NCI-H774 (cell line): Measurements from ENCODE around the gene GIPC1.
"Not testable (repeated sequence)": the region's sequence is repeated elsewhere in the genome, so short reads cannot be mapped to it uniquely, and the experiment has no call there.

ENCODE experiments used
- DNase-seq: peaks from one replicate; lab custom pipeline; 2025; lab: John Stamatoyannopoulos, UW

GIPC1 gene

DNA sequence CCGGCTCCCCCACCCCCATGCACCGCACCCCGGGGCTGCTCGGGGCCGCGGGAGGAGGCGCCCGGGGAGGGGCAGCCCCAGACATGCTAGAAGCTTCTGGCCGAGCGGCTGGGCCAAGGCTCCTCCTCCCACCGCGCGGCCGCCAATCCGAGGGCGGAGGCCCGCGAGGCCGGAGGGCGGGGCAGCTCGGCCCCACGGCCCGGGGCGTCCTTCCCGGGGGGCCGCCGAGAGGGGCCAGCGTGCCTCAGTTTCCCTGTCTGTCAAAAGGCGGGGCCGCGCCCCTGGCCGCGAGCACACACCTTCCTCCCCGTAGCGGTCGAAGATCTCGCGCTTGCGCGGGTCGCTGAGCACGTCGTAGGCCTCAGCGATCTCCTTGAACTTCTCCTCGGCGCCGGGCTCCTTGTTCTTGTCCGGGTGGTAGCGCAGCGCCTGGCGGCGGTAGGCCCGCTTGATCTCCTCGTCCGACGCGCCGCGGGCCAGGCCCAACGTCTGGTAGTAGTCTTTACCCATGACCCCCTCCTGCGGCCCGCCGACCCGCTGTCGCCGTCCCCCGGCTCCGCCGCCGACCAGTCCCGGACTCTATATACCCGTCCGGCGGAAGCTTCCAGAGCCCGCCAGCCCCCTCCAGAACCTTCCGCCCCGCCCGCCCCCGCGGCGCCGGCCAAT lies 22.0 kb upstream of the GIPC1 start, which contains the start of gene DNAJB1:
DNAJB1 (minus strand) TSS at position 558 of the 666 bp plus-strand sequence; CDS start at position 510, 48 bp downstream.
- peak; percentile 54 for DNase-seq

DNA sequence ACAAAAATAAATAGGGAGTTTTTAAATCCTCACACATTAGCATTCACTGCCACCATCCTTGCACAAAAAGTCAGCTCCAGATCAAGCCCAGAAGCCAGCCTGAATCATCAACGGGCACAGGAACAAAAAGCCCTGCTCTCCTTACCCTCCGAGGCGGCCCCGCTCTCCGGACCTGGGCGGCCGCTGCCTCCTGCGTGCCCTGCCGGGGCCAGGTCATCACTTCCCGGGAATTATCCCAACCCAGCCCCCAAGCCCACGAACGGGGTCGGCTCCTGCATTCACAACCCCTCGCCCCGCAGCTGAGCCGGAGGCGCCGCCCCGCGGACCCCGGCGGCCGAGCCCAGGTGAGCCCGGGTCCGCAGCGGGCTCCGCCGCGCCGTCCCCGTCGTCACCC lies 21.5 kb upstream of the GIPC1 start:
- DNase-seq: no peak

DNA sequence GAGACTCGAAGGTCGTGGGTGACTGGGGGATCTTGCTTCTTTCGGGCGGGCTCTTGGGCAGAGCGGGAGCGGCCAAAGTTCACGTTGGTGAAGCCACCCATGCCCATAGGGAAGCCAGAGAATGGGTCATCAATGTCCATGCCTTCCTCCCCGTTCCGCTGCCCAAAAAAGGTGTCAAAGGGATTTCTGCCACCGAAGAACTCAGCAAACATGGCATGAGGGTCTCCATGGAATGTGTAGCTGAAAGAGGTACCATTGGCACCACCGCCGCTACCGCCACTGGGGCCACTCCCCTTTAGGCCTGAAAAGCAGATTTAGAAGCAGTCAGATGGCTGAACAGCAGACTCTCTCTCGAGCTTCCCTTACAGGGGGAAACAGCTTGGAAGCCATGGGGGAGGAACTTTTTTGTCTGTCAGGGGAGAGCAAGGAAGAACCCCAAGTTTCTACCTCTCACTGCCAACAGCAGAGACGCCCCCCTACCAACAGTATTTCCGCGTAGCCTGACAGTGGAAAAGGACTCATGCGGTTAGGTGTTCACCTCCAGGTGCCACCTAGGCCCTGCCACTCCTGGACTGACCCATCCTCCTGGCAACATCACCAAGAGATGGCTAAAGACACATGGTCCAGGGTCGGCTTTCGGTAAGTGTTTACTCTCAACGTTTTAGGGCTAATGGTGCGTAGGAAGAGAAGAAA lies 21.0 kb upstream of the GIPC1 start:
- DNase-seq: no peak

DNA sequence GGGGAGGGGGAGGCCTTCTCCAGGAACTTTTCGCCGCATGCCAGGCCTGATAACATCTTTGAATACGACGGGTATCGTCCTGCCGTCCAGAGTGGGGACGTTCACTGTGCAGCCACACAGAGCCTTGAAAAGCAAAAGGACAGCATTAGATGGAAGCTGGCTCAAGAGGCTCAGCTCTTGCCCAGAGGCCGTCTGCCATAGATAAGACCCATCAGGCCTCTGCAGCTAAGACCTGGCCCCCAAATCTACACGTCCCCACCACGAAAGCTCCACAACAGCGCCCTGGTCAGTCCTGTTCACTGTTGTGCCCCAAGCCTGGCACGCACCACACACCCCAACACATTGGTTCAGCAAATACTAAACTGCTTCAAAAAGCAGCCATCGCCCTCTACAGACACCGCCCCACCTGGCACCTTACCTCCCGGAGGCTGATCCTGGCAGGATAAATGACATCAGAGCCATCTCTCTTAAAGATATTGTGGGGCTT lies 20.2 kb upstream of the GIPC1 start:
- DNase-seq: no peak

DNA sequence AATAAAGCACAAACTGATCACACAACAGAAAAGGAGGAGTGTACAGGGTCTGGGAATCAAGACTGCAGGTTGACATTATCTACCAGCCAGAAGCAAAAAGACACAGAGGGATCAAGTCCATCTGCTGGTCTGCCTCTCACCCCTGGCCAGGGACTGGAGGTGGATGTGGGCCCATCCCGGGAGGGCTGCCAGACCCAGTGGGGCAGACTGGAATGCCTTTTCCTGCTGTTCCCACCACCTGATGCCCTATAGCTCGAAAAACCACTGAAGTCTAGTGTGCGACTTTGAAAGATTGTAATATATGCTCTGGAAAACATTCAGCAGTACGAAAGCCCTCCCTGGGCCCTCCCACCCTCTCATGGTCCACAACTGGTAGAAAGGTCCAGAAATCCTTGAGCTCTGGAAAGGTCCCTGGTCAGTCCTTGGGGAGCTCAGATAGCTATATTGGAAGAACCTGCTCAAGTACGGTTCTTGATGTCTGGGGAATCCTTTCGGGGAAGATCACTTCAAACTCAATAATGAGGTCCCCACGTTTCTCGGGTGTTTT lies 19.6 kb upstream of the GIPC1 start:
- DNase-seq: no peak

DNA sequence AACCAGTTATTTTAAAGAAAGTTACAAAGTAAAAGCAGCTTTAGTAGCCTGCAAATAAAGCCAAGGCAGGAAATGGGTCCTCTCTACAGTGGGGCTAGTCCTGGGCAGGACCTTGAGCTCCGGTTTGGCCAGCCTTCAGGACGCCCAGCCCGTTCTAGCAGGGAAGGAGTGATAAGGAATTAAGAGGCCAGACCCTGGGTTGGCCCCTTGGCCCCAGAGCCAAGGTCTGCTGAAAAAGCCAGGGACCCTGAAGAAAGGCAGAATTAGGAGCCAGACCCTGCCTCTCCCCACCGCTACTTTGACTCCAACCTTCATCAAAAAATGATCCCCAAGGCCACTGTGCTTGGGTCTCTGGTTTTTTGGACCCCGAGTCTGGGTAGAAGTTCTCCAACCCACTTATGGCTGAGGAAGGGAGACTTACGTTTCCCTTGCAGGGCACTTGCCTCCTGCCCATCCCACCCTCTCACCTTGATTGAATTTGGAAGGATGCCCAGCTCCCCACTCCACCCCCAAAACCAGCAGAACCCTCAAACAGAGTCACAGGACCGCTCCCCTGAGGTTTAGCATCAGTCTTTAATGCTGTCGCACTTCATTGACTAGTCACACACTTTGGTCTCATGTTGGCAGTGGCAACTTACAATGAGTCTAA lies 18.4 kb upstream of the GIPC1 start:
- no peak for DNase-seq

DNA sequence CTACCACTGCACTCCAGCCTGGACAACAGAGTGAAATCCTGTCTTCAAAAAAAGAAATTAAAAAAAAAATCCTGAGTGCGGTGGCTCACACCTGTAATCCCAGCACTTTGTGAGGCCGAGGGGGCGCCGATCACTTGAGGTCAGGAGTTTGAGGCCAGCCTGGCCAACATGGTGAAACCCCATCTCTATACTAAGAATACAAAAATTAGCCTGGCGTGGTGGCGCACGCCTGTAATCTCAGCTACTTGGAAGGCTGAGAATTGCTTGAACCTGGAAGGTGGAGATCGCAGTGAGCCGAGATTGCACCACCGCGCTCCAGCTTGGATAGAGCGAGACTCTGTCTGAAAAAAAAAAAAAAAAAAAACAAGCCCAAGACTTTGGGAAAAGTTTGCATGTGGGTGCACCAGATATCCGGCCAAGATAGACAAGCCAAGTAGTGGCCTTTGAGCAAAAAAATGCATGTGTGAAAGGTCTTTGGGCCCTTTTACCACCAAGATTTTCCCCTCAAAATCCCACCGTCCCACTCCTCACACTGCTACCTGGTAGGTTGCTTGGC lies 16.6 kb upstream of the GIPC1 start:
- DNase-seq: no peak

DNA sequence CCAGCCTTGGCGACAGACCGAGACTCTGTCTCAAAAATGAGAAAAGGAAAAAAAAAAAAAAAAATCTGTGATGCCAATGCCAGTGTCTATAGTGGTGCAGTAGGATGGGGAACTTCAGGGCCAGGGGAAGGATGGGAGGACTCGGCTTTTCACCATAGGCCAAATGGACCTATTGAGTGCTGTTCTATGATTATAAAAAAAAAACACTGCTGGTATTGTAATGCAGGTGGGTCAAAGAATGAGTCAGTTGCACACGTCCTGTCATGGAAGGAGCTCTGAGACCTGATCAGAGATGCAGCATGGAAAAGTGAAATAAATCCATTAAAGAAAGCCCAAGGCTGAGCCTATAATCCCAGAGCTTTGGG lies 15.3 kb upstream of the GIPC1 start:
- no peak for DNase-seq

DNA sequence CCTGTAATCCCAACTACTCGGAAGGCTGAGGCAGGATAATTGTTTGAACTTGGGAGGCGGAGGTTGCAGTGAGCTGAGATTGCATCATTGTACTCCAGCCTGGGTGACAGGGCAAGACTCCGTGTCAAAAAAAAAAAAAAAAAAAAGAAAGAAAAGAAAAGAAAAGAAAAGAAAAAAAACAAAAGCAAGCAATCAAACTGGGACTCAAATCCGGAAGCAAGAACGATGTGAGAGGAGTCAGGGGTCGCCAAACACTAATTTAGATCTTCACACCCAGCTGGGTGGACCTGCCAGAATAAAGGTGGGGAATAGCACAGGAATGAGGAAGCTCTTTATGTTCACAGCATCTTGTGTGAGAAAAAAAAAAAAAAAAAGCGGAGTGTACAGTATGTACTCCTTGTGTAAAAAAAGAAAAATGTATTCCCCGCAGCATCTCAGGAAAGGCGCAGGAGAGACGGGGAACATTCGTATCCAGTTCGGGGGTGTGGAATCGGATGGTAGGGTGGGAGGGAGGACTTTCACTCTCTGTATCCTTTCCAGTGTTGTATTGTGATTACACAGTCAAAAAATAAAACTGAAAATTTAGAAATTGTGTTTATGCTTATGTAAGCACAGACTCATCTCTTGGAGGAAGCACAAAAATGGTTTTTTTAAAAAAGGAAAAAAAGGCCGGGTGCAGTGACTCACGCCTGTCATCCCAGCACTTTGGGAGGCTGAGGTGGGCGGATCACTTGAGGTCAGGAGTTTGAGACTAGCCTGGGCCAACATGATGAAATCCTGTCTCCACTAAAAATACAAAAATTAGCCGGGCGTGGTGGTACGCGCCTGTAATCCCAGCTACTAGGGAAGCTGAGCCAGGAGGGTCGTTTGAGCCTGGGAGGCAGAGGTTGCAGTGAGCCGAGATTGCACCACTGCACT lies 14.6 kb upstream of the GIPC1 start:
- no peak for DNase-seq

DNA sequence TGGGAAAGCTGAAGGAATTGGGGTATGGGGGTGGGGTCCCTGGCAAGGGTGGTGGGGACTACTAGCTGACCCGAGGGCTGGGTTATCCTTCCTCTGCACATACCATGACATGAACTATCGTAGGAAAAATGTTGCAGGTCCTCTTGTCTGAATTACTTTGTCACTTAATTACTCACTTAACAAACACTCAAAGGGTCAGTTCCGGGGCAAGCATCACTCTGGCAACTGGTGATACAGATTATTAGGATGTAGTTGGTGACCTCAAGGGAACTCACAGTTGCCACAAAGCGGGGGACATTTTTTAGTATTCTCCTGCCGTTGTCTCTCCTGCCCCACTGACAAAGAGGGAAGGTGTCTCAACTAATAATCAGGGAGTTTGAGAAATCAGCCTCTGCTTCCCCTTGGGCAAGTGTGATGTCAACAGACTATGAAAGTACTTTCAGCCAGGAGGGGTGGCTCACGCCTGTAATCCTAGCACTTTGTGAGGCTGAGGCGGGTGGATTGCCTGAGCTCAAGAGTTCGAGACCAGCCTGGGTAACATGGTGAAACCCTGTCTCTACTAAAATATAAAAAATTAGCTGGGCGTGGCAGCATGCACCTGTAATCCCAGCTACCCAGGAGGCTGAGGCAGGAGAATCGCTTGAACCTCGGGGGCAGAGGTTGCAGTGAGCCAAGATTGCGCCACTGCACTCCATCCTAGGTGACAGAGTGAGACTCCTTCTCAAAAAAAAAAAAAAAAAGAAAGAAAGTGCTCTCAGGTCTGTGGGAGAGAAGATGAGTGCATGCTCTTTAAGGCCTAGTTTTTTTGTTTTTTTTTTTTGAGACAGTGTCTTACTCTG lies 12.0 kb upstream of the GIPC1 start:
- DNase-seq: no peak

DNA sequence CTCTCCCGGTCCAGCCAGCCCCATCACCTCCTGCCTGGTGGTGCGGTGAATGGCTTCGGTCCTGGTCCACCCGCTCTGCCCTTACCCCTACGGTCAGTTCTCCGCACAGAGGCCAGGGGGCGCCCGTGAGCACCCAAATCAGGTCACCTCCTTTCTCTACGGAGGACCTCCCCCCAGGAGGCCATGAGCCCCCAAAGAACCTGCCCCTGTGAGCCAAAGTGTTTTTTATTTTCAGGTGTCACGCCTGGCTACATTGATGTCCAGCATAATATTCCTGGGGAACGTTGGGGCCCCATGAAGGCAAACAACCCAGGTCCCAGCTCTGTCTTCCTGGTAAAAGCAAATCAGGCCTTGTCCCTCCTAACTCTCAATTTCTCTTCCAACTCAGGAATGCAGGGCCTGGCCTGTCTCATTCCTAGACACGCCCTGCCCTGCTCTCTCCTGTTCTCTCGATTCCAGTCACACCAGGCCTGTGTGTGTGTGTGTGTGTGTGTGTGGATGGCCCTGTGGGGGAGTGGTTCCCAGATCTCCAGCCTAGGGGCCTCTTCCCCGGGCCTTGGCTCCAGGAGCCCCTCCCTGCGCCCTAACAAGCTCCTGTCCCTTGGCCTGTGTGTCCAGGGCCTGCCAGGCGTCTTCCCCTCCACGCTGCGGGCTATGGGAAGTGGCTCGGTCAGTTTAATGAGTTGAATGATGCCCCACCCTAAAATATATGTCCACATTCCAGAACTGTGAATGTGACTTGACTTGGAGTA lies 9.7 kb upstream of the GIPC1 start:
- no peak for DNase-seq

DNA sequence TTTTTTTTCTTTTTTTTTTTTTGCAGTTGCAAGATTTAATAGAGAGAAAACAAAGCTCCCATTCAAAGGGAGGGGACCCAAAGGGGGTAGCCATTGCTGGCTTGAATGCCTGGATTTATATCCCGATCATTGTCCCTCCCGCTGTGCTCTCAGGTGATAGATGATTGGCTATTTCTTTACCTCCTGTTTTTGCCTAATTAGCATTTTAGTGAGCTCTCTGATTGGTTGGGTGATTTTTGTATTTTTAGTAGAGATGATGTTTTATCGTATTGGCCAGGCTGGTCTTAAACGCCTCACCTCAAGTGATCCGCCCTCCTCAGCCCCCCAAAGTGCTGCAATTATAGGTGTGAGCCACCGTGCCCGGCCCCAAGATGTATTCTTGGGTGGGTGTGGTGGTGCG lies 8.6 kb upstream of the GIPC1 start:
- not testable (repeated sequence) for DNase-seq

DNA sequence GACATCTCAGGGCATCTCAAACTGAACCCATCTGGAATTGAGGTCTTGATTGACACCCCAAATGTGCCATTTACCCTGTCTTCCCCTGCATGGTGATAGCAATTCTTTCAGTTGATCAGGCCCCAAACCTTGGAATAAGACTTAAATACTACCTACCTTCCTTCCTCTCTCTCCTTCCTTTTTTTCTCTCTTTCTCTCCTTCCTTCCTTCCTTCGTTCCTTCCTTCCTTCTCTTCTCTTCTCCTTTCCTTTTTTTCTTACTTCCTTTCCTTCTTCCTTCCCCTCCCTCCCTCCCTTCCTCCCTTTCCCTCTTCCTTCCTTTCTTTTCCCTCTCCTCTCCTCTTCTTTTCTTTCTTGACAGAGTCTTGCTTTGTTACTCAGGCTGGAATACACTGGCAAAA lies 7.4 kb upstream of the GIPC1 start:
- DNase-seq: no peak

DNA sequence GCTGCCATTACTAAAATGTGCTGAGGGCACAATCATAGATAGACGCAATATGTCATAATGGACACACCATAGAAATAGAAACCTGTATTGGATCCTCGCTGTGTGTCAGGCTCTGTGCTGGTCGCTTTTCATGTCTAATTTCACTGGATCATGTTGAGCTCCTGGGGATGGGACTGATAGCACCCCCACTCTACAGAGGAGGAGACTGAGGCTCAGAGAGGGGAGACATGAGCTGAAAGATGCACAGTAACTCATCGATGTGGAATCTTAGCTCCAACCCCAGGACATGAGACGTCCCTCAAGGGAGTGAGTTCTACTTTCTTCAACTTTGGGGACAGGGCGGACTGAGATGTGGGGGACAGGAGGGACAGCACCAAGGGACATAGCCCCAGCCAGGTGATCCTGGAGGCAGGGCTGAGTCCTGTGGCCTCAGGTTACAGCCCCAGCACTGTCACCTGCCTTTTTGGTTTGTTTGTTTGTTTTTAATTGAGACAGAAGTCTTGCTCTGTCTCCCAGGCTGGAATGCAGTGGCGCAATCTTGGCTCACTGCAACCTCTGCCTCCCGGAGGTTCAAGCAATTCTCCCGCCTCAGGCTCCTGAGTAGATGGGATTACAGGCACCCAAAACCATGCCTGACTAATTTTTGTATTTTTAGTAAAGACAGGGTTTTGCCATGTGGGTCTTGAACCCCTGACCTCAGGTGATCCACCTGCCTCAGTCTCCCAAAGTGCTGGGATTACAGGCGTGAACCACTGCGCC lies 6.6 kb upstream of the GIPC1 start:
- peak; percentile 32 for DNase-seq

DNA sequence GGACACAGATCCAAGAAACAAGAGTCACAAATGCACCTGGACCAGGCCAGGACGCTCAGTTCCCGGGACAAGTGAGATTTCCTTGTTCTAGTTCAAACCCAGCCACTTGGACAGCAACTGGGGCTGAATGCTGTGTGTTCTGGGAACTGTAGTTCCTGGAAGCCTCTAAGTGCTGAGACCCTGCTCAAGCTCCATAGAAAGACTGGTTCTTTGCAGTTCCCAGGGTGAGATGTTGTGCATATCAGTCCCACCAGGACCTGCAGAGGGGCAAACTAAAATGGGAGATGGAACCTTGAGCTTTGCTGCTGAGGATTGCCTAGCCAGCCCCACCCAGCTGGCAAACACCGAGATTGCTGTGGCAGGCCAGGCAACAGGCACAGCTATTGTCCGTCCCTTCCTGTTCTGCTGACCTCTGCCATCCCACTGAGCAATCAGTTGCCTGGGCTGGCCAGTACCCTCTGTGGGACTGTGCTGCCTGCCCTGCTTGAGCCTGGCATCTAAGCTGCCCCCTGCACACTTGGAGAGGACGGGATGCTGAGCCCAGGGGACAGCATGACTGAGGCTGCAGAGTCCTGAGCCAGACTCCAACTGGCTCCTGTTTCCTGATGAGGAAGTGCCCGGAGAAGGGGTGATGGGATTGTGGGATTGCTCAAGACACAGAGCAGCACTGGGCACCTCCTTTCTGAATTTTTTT lies 1.4 kb upstream of the GIPC1 start:
- no peak for DNase-seq

DNA sequence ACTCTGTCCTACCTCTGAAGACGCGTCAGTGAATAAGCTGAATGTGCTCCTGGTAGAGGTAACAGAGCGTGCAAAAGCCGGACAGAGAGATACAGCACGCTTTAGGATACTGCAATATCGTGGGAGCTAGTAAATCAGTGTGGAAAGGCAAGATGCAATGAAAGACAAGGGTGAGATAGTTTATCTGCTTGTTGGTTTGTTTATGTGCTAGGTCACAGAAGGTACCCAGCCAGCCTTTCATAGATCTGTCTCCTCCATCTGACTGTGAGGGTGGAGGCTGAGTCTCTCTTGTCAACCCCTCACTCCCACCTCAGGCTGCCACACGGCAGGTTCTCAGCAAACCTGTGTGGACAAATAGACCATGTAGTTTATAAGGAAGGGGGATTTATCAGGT lies 904 bp upstream of the GIPC1 start:
- no peak for DNase-seq

DNA sequence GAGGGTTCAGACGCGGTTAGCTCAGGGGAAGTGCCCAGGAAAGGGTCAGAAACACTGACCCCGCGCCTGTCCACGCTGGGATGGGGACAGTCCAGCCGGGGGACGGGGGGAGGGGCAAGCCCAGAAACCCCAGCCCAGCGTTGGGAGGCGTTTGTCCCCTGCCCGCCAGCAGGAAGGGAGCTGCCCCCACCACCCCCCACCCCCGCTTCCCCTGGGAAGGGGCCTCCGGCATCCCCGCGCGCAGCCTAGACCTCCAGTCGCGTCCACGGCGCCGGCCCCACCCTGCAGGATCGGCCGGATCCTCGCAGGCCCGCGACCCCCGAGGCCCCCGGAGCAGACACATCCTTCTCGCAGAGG lies 277 bp downstream of the GIPC1 start:
- DNase-seq: no peak

DNA sequence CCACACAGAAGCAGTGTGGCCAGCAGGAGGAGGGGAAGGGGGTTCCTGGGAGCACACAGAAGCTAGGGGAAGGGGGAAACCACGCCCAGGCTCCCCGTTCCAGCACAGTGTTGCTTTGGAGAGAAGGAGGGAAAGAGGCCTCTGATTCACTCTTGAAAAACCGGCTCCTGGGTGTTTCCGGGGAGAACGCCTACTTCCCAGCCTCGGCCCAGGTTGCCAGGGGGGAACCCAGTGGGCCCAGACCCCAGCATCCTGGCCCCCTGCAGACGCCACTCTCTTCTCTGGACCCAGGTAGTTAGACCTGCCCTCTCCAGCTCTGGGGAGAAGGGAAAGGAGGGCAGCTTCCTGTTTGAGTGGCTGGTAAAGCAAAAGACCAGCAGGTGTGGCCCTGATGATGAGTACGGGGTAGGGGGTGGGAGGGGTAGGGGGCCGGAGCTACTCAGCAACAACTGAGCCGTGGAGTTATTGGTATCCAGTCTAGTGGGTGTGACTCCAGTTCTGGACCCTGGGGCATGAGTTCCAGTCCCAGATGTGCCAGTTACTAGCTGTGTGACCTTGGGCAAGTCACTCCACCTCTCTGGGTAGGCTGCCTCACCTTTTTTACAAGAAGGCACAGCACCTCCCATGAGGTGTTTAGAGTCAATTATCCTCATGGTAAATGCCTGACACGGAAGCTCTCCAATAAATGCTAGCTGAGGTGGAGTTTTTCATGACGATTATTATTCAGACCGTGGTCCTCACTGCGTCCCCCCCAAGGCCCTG lies 836 bp downstream of the GIPC1 start:
- DNase-seq: no peak
